Mesendoderm (in vitro differentiated cells): Measurements from ENCODE around the gene SEPTIN1.
A peak's percentile ranks its signal among the peaks of the same experiment; 100 is the strongest.

Experiments
- DNase-seq: peaks from one replicate; pipeline ENCODE4 v3.0.0; 2013
- H2AK5ac ChIP-seq: 2 replicates; pipeline ENCODE4 v1.6.1; 2013; ENCODE audit warnings: low read length, inconsistent platforms
- H2BK120ac ChIP-seq: 2 replicates; pipeline ENCODE4 v1.6.1; 2013; ENCODE audit warnings: low read depth, mild to moderate bottlenecking, low read length, moderate library complexity, mixed read lengths
- H2BK15ac ChIP-seq: replicated peaks from 2 replicates; pipeline ENCODE4 v1.6.1; 2013; ENCODE audit warnings: low read depth, mild to moderate bottlenecking, moderate library complexity
- H2BK5ac ChIP-seq: 2 replicates; pipeline ENCODE4 v1.6.1; 2013; ENCODE audit warnings: low read length, inconsistent platforms
- H3K18ac ChIP-seq: 2 replicates; pipeline ENCODE4 v1.6.1; 2013; ENCODE audit warnings: mild to moderate bottlenecking, low read length, mixed read lengths
- H3K23ac ChIP-seq: one replicate; pipeline ENCODE4 v1.6.1; 2013; ENCODE audit warnings: low read length
- H3K27ac ChIP-seq: 2 replicates; pipeline ENCODE4 v1.5.1; 2013; ENCODE audit warnings: low read depth, mild to moderate bottlenecking, inconsistent platforms, low read length, moderate library complexity
- H3K27me3 ChIP-seq: 2 replicates; pipeline ENCODE4 v1.6.1; 2013; ENCODE audit warnings: low read length, control low read depth, mild to moderate bottlenecking, inconsistent platforms; ENCODE audit not compliant: insufficient read depth, poor library complexity
- H3K36me3 ChIP-seq: 2 replicates; pipeline ENCODE4 v1.6.1; 2013; ENCODE audit warnings: low read length, inconsistent platforms; ENCODE audit not compliant: control insufficient read depth, insufficient read depth
- H3K4ac ChIP-seq: one replicate; pipeline ENCODE4 v1.6.1; 2013; ENCODE audit warnings: low read depth, mild to moderate bottlenecking, low read length, moderate library complexity
- H3K4me1 ChIP-seq: 2 replicates; pipeline ENCODE4 v1.6.1; 2013; ENCODE audit warnings: low read depth, low read length, inconsistent platforms; ENCODE audit not compliant: control insufficient read depth
- H3K4me2 ChIP-seq: 2 replicates; pipeline ENCODE4 v1.6.1; 2013; ENCODE audit warnings: low read length
- H3K4me3 ChIP-seq: 2 replicates; pipeline ENCODE4 v1.5.1; 2013; ENCODE audit warnings: mild to moderate bottlenecking, low read length
- H3K56ac ChIP-seq: one replicate; pipeline ENCODE4 v1.6.1; 2013; ENCODE audit warnings: low read length
- H3K79me1 ChIP-seq: 2 replicates; pipeline ENCODE4 v1.6.1; 2013; ENCODE audit warnings: low read length, inconsistent platforms
- H3K79me2 ChIP-seq: 2 replicates; pipeline ENCODE4 v1.6.1; 2013; ENCODE audit warnings: mild to moderate bottlenecking, low read length; ENCODE audit not compliant: control insufficient read depth, insufficient read depth
- H3K9ac ChIP-seq: 2 replicates; pipeline ENCODE4 v1.6.1; 2013; ENCODE audit warnings: low read length, inconsistent platforms
- H4K5ac ChIP-seq: one replicate; pipeline ENCODE4 v1.6.1; 2013; ENCODE audit warnings: low read length
- H4K8ac ChIP-seq: one replicate; pipeline ENCODE4 v1.6.1; 2013; ENCODE audit warnings: low read depth, mild to moderate bottlenecking, control low read depth, low read length, moderate library complexity
- WGBS: extraction: QIAGEN DNeasy Blood & Tissue Kit; methylation state at CpG from one replicate; pipeline ENCODE4 v1.1.7; 2013; ENCODE audit warnings: low lambda C conversion rate, missing lambda C conversion rate; ENCODE audit not compliant: insufficient coverage; ENCODE audit errors: extremely low coverage; 5-methylcytosine and 5-hydroxymethylcytosine counted together

Gene SEPTIN1

GRCh38 chr16:30357715-30358576 is 24.4 kb downstream of the SEPTIN1 start:
- H3K36me3 ChIP-seq, result peaks cover 8% of the 10 kb centered on the region
- H3K9ac ChIP-seq, result no peak overlapping the region
- no peak for DNase-seq

GRCh38 chr16:30357085-30357714 is 25.2 kb downstream of the SEPTIN1 start:
- no peak overlapping the region for H2AK5ac ChIP-seq
- no peak overlapping the region for H2BK15ac ChIP-seq
- DNase-seq, result no peak
- no peak overlapping the region for H3K56ac ChIP-seq
- no peak overlapping the region for H3K23ac ChIP-seq
- no peak overlapping the region for H2BK5ac ChIP-seq
- H4K5ac ChIP-seq, result no peak overlapping the region
- no peak overlapping the region for H3K9ac ChIP-seq
- H3K79me2 ChIP-seq, result peaks cover 15% of the 10 kb centered on the region
- no peak overlapping the region for H4K8ac ChIP-seq
- H3K79me1 ChIP-seq, result peaks cover 15% of the 10 kb centered on the region
- H3K4me1 ChIP-seq, result peaks cover 2% of the 10 kb centered on the region
- no peak overlapping the region for H3K18ac ChIP-seq
- H2BK120ac ChIP-seq, result no peak overlapping the region
- no peak overlapping the region for H3K4me2 ChIP-seq
- WGBS, result no CpG with 5 or more reads among the region's 5 CpGs
- peaks cover 8% of the 10 kb centered on the region for H3K36me3 ChIP-seq
- no peak overlapping the region for H3K4me3 ChIP-seq
- H3K4ac ChIP-seq, result no peak overlapping the region
- no peak overlapping the region for H3K27ac ChIP-seq
- no peaks in the 10 kb centered on the region for H3K27me3 ChIP-seq

More at GRCh38 chr16:30357715-30358576, 24.4 kb downstream of the SEPTIN1 start:
- no peak overlapping the region for H2BK5ac ChIP-seq
- H3K79me1 ChIP-seq, result peaks cover 15% of the 10 kb centered on the region
- H3K18ac ChIP-seq, result no peak overlapping the region
- H3K4me1 ChIP-seq, result peaks cover 2% of the 10 kb centered on the region
- H3K79me2 ChIP-seq, result peaks cover 15% of the 10 kb centered on the region
- WGBS, result no CpG with 5 or more reads among the region's 37 CpGs
- no peak overlapping the region for H2BK120ac ChIP-seq
- no peak overlapping the region for H3K4me3 ChIP-seq
- H3K27me3 ChIP-seq, result no peaks in the 10 kb centered on the region
- no peak overlapping the region for H3K56ac ChIP-seq
- no peak overlapping the region for H4K8ac ChIP-seq
- no peak overlapping the region for H4K5ac ChIP-seq
- H3K27ac ChIP-seq, result no peak overlapping the region
- H3K4me2 ChIP-seq, result no peak overlapping the region
- no peak overlapping the region for H3K23ac ChIP-seq
- H3K4ac ChIP-seq, result no peak overlapping the region
- no peak overlapping the region for H2AK5ac ChIP-seq
- no peak overlapping the region for H2BK15ac ChIP-seq

GRCh38 chr16:30356401-30357084 is 25.8 kb downstream of the SEPTIN1 start:
- H2BK120ac ChIP-seq, result no peak overlapping the region
- peaks cover 9% of the 10 kb centered on the region for H3K36me3 ChIP-seq
- H3K79me2 ChIP-seq, result peaks cover 15% of the 10 kb centered on the region
- no peak overlapping the region for H2BK5ac ChIP-seq
- H3K23ac ChIP-seq, result no peak overlapping the region
- no peak overlapping the region for H4K8ac ChIP-seq
- H3K4me3 ChIP-seq, result no peak overlapping the region
- H3K4me1 ChIP-seq, result peaks cover 2% of the 10 kb centered on the region
- H3K27me3 ChIP-seq, result no peaks in the 10 kb centered on the region
- H3K9ac ChIP-seq, result peak overlapping the region; percentile 93
- no peak overlapping the region for H4K5ac ChIP-seq
- DNase-seq, result no peak
- H3K27ac ChIP-seq, result no peak overlapping the region
- peaks cover 17% of the 10 kb centered on the region for H3K79me1 ChIP-seq
- H2AK5ac ChIP-seq, result no peak overlapping the region
- no CpG with 5 or more reads among the region's 12 CpGs for WGBS
- peak overlapping the region; percentile 96 for H3K56ac ChIP-seq
- no peak overlapping the region for H2BK15ac ChIP-seq
- no peak overlapping the region for H3K18ac ChIP-seq
- peak overlapping the region; percentile 97 for H3K4me2 ChIP-seq
- no peak overlapping the region for H3K4ac ChIP-seq

- Histone ChIP-seq H3K27me3 (no peaks in the 10 kb centered on the region), H3K18ac (no peak overlapping the region), H3K4me3 (peak overlapping the region; percentile 39), H3K4me1 (peaks cover 2% of the 10 kb centered on the region), H3K4me2 (peak overlapping the region; percentile 97), H2BK15ac (no peak overlapping the region), H3K9ac (peak overlapping the region; percentile 93), H3K27ac (peak overlapping the region; percentile 65), H4K8ac (no peak overlapping the region), H2BK120ac (no peak overlapping the region), H3K79me1 (peaks cover 17% of the 10 kb centered on the region), H3K56ac (peak overlapping the region; percentile 96), H2AK5ac (peak overlapping the region; percentile 72), H4K5ac (no peak overlapping the region), H3K36me3 (peaks cover 12% of the 10 kb centered on the region), H3K4ac (peak overlapping the region; percentile 56), H2BK5ac (peak overlapping the region; percentile 82), H3K79me2 (peaks cover 15% of the 10 kb centered on the region), H3K23ac (no peak overlapping the region)
- DNase-seq, result no peak
- no CpG with 5 or more reads among the region's 7 CpGs for WGBS
Measured at GRCh38 chr16:30355954-30356308, 26.4 kb downstream of the SEPTIN1 start.

DNA sequence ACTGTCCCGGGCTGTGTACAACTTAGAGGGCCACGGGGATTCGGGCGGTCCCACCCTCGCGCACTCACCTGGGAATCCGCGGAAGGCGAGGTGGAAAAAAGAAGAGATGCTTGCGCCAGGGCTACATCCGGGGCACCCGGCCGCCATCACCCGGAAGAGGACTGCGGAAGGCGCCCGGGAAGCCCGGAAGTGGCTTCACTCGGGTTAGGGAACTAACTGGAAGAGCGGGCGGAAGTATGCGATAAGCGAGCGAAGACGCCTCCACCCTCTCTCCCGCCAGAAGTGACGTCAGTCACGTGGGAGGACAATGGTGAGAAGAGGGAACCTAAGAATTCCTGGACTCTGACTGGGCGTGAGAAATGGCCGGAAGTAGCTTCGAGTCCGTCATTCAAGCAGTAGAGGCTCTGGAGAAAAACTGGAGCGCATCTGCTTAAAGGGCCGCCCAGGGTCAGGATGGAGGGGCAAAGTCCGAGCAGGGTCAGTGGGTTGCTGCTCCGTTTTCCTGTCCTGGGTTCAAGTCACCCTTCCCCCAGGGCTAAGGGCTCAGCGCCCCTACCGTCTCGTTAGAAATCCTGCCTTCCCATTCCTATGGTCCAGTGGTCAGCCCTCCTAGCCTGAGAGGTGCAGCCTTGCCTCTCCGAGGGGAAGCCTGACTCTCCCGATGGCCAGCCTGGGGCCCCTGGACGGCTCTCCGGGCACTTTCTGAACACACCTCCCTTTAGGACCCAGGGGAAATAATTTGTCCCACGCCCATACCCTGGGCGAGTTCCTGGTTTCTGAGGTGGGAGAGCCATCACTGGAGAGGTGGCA is 27.0 kb downstream of the SEPTIN1 start, which contains the start of gene CD2BP2:
Gene CD2BP2 (minus strand): TSS at position 165 of the 810 bp plus-strand sequence. CDS start 627 bp downstream, outside the sequence.
- WGBS, result no CpG with 5 or more reads among the region's 45 CpGs
- peak within 1 kb of the TSS; percentile 97 for H3K9ac ChIP-seq
- H4K5ac ChIP-seq, result peak within 1 kb of the TSS; percentile 59
- no peaks in the 10 kb centered on the region for H3K27me3 ChIP-seq
- H4K8ac ChIP-seq, result peak within 1 kb of the TSS; percentile 5
- H3K79me2 ChIP-seq, result peaks cover 15% of the 10 kb centered on the region
- H2BK120ac ChIP-seq, result no peak within 1 kb of the TSS
- H3K36me3 ChIP-seq, result peaks cover 13% of the 10 kb centered on the region
- H3K4me2 ChIP-seq, result peak within 1 kb of the TSS; percentile 97
- peaks cover 2% of the 10 kb centered on the region for H3K4me1 ChIP-seq
- peak within 1 kb of the TSS; percentile 95 for H3K4me3 ChIP-seq
- peak within 1 kb of the TSS; percentile 66 for H3K4ac ChIP-seq
- H3K23ac ChIP-seq, result peak within 1 kb of the TSS; percentile 96
- peak within 1 kb of the TSS; percentile 92 for H2BK5ac ChIP-seq
- peak within 1 kb of the TSS; percentile 91 for H3K27ac ChIP-seq
- H3K56ac ChIP-seq, result peak within 1 kb of the TSS; percentile 97
- peak within 1 kb of the TSS; percentile 72 for H2AK5ac ChIP-seq
- H2BK15ac ChIP-seq, result no peak within 1 kb of the TSS
- peaks cover 15% of the 10 kb centered on the region for H3K79me1 ChIP-seq
- peak; percentile 100 for DNase-seq
- peak within 1 kb of the TSS; percentile 69 for H3K18ac ChIP-seq
